HG02763 (cell line): Measurements from ENCODE around the gene NKX3-2.
A peak's percentile ranks its signal among the peaks of the same experiment; 100 is the strongest.

Experiments used
- ATAC-seq: cut with Tn5 transposase; IDR thresholded peaks from one replicate; pipeline ENCODE4 v1.9.1; 2021; ENCODE audit warnings: mild to moderate bottlenecking, moderate library complexity; ENCODE audit not compliant: unreplicated experiment

NKX3-2 gene

GRCh38 chr4:13546142-13546940 lies 2.0 kb upstream of the NKX3-2 start:
- no peak for ATAC-seq

GRCh38 chr4:13545394-13545808 lies 1.1 kb upstream of the NKX3-2 start:
- no peak for ATAC-seq

DNA sequence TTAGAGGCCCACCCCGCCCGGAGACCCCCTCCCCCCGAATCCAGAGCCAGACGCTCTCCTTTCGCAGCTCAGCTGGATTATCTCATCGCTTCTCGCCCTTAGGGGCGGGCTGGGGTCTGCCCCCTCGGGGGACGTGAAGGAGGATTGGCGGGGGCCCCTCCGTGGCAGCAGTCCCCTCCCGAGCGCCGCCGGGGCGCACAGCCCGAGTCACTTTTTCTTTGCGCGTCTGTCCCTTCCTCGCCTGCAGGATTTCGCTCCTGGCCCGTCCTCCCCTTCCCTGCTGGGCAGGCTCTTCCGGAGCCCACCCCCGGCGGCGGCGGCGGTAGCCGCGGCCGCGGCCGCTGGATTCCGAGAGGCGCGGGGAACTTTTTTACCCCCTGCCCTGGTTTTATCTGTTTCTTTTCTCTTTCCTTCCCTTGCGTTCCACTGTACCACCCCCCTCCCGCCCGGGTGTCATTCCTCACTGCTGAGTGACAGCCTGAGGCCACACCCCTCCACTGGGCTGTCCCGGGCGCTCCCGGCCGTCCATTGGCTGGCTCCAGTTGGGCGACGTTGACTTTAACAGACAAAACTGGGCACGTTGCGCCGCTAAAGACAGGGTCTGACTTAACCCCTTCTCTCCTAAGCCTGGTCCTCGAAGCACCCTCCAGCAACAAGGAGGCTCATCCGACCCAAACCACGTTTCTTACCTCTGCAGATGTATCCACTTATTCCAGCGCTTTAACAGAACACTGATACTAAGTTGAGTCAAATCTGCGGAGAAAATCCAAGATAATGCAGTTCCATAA lies 492 bp upstream of the NKX3-2 start:
- ATAC-seq, result peak; percentile 69

- ATAC-seq, result no peak
Observed at GRCh38 chr4:13543032-13543838, 1.1 kb downstream of the NKX3-2 start.

GRCh38 chr4:13542577-13543031 lies 1.7 kb downstream of the NKX3-2 start:
- no peak for ATAC-seq

DNA sequence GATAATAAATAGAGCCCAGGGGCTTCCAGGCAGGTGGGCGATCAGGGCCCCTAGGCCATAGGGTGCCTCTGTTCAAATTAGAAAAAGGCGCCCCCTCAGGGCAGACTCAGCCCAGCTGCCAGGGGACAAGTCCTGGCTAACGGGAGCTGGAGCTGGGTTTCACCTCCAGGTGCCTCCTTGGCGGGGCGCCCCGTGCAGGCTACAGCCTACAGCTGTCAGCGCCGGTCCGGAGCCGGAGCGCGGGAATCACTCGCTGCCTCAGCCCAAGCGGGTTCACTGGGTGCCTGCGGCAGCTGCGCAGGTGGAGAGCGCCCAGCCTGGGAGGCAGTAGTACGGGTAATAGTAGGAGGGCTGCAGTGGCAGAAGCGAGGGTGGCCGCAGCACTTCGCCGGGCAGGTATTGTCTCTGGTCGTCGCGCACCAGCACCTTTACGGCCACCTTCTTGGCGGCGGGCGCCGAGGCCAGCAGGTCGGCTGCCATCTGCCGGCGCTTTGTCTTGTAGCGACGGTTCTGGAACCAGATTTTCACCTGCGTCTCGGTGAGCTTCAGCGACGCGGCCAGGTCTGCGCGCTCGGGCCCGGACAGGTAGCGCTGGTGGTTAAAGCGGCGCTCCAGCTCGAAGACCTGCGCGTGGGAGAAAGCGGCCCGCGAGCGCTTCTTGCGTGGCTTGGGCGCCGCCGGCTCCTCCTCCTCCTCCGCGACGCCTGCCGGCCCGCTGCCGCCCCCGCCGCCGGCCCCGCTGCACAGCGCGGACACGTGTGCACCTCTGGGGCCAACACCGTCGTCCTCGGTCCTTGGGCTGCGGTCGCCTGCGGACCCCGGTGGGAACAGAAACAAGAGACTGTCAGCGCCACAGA lies 2.4 kb downstream of the NKX3-2 start:
- ATAC-seq, result no peak

DNA sequence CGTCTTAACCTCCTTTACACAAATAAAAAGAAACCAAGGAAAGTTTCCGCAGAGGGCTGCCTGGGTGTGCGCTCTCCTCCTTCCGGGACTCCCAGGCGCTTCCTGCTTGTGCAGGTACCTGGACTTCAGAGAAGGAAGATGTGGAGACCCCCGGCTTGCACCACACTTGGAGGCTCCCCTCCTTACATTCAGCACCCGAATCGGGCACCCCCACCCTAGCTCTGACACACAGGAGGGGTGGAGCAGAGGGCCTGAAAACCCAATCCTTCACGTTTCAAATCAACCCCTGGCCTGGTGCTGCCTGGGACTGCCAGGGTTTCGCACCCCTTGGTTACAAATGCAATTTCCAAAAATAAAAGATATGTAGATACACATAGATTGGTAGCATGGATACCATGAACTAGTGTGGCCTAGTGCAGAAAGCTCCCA lies 3.1 kb downstream of the NKX3-2 start:
- no peak for ATAC-seq

DNA sequence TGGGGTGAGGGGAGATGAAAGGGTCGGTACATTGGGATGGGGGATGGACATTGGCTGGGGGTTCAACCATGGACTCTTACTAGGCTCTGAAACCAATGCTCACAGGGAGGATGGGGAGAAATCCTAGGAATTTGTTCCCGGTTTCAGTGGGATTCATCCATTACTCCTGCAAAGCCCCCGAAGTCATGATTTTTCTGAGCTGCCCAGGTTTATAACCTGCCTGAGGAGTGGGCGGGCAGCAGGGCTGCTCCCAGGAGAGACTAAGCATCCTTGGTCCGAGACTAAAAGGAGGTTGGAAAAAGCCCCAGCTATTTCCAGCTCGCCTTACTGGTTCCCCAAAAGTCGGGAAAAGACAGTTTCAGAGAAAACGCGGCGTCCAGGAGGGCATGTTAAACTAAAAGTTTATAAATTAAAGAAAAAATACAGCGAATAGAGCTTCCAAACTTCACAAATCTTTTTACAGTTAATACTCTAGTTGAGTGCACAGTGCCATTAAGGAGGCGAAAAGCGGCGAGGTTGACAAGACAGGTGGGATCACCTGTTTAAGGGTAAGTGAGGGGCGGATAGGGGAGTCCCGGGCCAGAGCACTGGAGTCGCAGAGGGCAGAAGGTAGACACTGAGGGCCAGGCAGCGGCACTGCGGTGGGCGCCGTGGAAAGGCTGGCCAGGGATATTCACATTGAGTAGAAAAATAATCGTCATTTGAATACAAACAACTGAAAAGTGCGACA lies 3.7 kb downstream of the NKX3-2 start:
- no peak for ATAC-seq

- no peak for ATAC-seq
Observed at GRCh38 chr4:13539619-13540445, 4.5 kb downstream of the NKX3-2 start.

DNA sequence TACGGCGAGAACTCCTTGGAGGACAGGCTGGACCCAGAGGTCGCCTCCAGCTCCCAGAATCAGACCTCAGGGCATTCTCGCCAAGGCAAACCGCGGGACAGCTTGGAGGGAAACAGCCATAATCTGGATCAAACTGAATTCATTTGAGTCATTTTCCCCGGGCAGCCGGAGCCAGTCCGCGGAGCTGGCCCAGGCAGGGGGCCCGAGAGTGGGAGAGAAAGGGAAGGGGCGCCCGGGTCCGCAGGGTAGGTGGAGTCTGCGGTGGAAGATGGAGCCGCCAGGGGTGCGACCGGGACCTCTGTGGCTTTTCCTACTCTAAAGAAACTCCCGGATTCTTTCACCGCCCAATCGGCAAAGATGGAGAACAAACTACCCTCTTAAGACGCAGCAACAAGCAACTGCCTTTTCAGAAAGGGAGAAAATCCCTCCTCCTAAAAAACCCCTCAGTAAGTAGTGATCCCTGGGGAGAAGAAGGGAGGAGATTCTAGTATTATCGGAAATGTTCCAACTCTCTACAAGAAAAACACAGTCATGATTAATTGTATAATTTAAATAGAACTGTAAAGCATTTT lies 5.2 kb downstream of the NKX3-2 start:
- ATAC-seq, result no peak

DNA sequence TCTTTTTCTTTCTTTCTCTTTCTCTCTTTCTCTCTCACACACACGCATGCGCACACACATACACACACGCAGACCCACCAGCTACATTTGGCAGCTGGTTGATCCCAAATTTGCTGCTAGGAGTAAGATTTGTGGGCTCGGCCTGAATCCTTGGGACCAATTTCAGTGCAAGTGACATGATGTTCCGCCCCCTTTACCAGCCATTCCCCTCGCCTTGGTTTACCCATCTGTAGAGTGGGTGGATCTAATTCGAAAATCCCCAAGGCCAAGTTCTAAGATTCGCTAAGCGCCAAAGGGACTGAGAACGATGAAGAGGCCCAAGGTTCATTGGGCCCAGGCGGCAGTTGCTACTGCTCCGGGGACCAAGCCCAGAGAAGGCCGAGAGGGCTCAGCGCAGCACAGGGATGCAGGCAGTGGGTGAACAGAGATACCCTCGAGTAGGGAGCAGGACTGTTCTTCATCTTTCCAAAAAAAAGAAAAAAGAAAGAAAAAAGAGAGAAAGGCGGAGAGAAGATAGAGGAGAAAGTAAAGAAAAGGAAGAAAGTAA lies 5.8 kb downstream of the NKX3-2 start:
- no peak for ATAC-seq

GRCh38 chr4:13537832-13538177 lies 6.5 kb downstream of the NKX3-2 start:
- ATAC-seq, result no peak

GRCh38 chr4:13537011-13537831 lies 7.1 kb downstream of the NKX3-2 start:
- no peak for ATAC-seq

- no peak for ATAC-seq
Observed at GRCh38 chr4:13536607-13537006, 7.7 kb downstream of the NKX3-2 start.

DNA sequence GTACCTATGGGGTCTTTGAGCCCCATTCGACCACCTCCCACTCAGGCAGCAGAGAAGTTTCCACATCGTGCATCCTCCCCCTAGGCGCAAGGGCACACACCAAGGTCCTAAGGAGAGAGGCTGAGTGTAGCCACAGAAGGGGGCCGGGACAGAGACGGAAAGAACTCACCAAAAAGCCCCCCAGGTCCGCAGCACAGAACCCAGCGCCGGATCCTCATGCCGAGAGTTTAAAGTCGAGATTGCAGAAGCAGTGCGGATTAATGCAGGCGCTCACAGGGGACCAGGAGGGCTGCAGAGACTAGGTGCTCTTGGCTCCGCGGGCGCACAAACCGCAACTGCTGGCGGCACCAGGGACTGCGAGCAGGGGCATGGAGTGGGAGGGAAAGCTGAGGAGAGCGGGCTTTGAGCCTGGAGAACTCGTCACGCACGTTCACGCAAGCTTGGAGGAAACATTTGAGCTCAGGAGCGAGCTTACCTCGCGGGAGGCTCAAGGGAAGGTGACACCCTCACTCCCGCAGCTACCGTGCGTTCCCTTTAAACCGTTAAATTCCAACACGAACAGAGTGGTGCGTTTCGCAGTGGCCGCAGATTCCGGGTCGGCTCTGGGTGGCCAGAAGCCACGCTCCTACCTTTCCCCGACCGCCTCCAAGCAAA lies 8.5 kb downstream of the NKX3-2 start:
- no peak for ATAC-seq

DNA sequence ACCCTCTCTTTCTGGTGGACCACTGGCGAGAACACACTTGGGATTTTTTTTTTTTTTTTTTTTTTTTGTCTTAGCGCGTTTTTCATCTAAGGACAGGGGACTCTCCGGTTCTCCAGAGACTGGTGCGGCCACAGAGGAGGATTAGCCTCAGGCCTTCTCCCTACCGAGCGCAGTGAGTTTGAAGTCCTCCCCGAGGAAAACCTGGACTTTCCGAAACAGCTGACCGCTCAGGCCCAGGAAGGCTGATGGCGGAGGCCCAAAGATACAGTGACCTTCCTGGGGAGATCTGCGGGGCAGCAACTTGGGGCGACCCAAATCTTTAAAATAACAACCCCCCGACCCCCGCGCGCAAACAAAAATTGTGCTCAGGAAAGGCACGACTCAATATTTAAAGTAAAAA lies 9.2 kb downstream of the NKX3-2 start:
- ATAC-seq, result no peak
